Measurements from ENCODE around the gene RORC.

DNA sequence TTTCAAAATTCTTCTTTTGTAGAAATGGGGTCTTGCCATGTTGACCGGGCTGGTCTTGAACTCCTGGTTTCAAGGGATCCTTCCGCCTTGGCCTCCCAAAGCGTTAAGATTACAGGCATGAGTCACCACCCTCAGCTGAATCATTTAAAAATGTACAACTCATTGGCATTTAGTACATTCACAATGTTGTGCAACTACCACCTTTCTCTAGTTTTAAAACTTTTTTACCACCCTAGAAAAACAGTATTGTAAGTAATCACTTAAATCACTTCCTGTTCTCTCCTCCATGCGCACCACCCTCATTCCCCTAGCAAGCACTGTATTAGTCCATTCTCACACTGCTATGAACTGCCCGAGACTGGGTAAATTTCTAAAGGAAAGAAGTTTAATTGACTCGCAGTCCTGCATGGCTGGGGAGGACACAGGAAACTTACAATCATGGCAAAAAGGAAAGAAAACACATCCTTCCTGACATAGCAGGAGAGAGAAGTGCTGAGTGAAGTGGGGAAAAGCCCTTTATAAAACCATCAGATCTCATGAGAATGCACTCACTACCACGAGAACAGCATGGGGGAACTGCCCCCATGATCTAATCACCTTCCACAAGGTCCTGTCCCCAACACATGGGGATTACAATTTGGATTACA lies 36.3 kb upstream of the RORC start:
- TF ChIP-seq, protein P1, sequence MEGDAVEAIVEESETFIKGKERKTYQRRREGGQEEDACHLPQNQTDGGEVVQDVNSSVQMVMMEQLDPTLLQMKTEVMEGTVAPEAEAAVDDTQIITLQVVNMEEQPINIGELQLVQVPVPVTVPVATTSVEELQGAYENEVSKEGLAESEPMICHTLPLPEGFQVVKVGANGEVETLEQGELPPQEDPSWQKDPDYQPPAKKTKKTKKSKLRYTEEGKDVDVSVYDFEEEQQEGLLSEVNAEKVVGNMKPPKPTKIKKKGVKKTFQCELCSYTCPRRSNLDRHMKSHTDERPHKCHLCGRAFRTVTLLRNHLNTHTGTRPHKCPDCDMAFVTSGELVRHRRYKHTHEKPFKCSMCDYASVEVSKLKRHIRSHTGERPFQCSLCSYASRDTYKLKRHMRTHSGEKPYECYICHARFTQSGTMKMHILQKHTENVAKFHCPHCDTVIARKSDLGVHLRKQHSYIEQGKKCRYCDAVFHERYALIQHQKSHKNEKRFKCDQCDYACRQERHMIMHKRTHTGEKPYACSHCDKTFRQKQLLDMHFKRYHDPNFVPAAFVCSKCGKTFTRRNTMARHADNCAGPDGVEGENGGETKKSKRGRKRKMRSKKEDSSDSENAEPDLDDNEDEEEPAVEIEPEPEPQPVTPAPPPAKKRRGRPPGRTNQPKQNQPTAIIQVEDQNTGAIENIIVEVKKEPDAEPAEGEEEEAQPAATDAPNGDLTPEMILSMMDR (IDR thresholded peaks at IDR 0.05; ENCODE audit: insufficient read depth, low read depth, low read length), result no peak
- TF ChIP-seq EZH2 (IDR thresholded peaks at IDR 0.05; ENCODE audit: insufficient read depth, low read length), result no peak
